H1 (cell line): ENCODE data around the gene PTPN18. TPM values are rescaled to one million over a fixed set of nuclear protein-coding genes. Genes with fewer than 3 reads are reported as not detected.

Experiments
- CTCF ChIA-PET: fragments of 300-600 bp; sonication (Branson Sonifier 250); formaldehyde crosslinking; loops from one replicate; lab custom pipeline; 2021; ENCODE audit not compliant: partially characterized antibody; lab: Charles Lee
- POLR2A ChIA-PET: fragments of 300-600 bp; sonication (Branson Sonifier 250); formaldehyde crosslinking; loops from one replicate; lab custom pipeline; 2021; ENCODE audit warnings: inconsistent platforms; ENCODE audit not compliant: partially characterized antibody; lab: Charles Lee
- DNase-seq, 2 experiments: peaks; one replicate each; pipeline versions ENCODE4 v3.0.0 to v3.0.0-alpha.2; 2010 to 2022; ENCODE audit warnings: low spot score in 2 of 2, low read depth in 1 of 2, mixed read lengths in 1 of 2
- FAIRE-seq: peaks from 2 replicates; lab custom pipeline; 2011; peaks lifted over from hg19 to GRCh38; lab: Jason Lieb, UNC
- H2AFZ ChIP-seq: 2 replicates; pipeline ENCODE4 v1.8.1; 2012; ENCODE audit warnings: low read length, inconsistent platforms
- H2AK5ac ChIP-seq: 2 replicates; pipeline ENCODE4 v1.6.1; 2013; ENCODE audit warnings: low read depth, low read length
- H2BK120ac ChIP-seq: replicated peaks from 2 replicates; pipeline ENCODE3; 2013; ENCODE audit warnings: low read depth, low read length, inconsistent platforms
- H2BK12ac ChIP-seq: 2 replicates; pipeline ENCODE4 v1.6.1; 2013; ENCODE audit warnings: low read depth, low read length
- H2BK15ac ChIP-seq: 2 replicates; pipeline ENCODE4 v1.6.1; 2013; ENCODE audit warnings: low read length
- H2BK20ac ChIP-seq: 2 replicates; pipeline ENCODE4 v1.6.1; 2013; ENCODE audit warnings: low read length
- H2BK5ac ChIP-seq: 2 replicates; pipeline ENCODE4 v1.6.1; 2013; ENCODE audit warnings: low read depth, low read length
- H3K14ac ChIP-seq: 2 replicates; pipeline ENCODE4 v1.6.1; 2013; ENCODE audit warnings: inconsistent platforms; ENCODE audit not compliant: insufficient read length
- H3K18ac ChIP-seq: 2 replicates; pipeline ENCODE4 v1.6.1; 2013; ENCODE audit warnings: low read length; ENCODE audit errors: extremely low read depth
- H3K23ac ChIP-seq: 2 replicates; pipeline ENCODE4 v1.6.1; 2013; ENCODE audit warnings: inconsistent platforms; ENCODE audit not compliant: insufficient read length
- H3K23me2 ChIP-seq: 2 replicates; pipeline ENCODE4 v1.6.1; 2013; ENCODE audit warnings: low read depth, low read length
- H3K27ac ChIP-seq: 2 replicates; pipeline ENCODE4 v1.6.1; 2011; ENCODE audit warnings: low read depth, low read length, inconsistent platforms
- H3K27me3 ChIP-seq, 4 experiments: replicated peaks in 1 of 4; 1 replicate in 1 of 4; 2 replicates in 3 of 4; pipeline versions ENCODE4 v1.6.1 to v1.8.1; 2011 to 2013; ENCODE audit warnings: low read length in 3 of 4, mild to moderate bottlenecking in 3 of 4, inconsistent platforms in 2 of 4, mixed read lengths in 2 of 4, moderate library complexity in 1 of 4; ENCODE audit not compliant: control insufficient read depth in 3 of 4, insufficient read depth in 3 of 4; ENCODE audit errors: extremely low read depth in 1 of 4
- H3K36me3 ChIP-seq, 4 experiments: 2 replicates each; pipeline versions ENCODE4 v1.6.1 to v1.8.1; 2011 to 2013; ENCODE audit warnings: mild to moderate bottlenecking in 4 of 4, low read length in 3 of 4, moderate library complexity in 2 of 4, control low read depth in 1 of 4, inconsistent platforms in 1 of 4; ENCODE audit not compliant: insufficient read depth in 4 of 4, control insufficient read depth in 2 of 4
- H3K4ac ChIP-seq: replicated peaks from 2 replicates; pipeline ENCODE3; 2013; ENCODE audit warnings: low read length, low read depth, mixed read lengths, inconsistent platforms; ENCODE audit not compliant: insufficient read length
- H3K4me1 ChIP-seq, 4 experiments: replicated peaks in 1 of 4; 1 replicate in 1 of 4; 2 replicates in 3 of 4; pipeline versions ENCODE4 v1.6.1 to v1.8.1; 2011 to 2013; ENCODE audit warnings: low read length in 3 of 4, inconsistent platforms in 2 of 4, mixed read lengths in 1 of 4; ENCODE audit not compliant: insufficient read depth in 4 of 4, control insufficient read depth in 3 of 4
- H3K4me2 ChIP-seq, 2 experiments: 2 replicates each; pipeline versions ENCODE4 v1.6.1 to v1.8.1; 2011 to 2013; ENCODE audit warnings: low read depth in 2 of 2, low read length in 2 of 2, control low read depth in 1 of 2, inconsistent platforms in 1 of 2, mild to moderate bottlenecking in 1 of 2; ENCODE audit not compliant: insufficient read depth in 1 of 2
- H3K4me3 ChIP-seq, 4 experiments: fragments of 200-600, 300-600 bp in 1 of 4; sonication (generic), shearing (Covaris generic), sonication (Bioruptor Twin) in 1 of 4; 2 replicates each; pipeline versions ENCODE4 v1.5.1 to v1.8.1; 2011 to 2016; ENCODE audit warnings: low read length in 4 of 4, low read depth in 3 of 4, control low read depth in 2 of 4, inconsistent platforms in 2 of 4, mild to moderate bottlenecking in 2 of 4, mixed read lengths in 1 of 4, moderate library complexity in 1 of 4; ENCODE audit not compliant: insufficient read depth in 2 of 4; ENCODE audit errors: extremely low read depth in 1 of 4
- H3K56ac ChIP-seq: replicated peaks from 2 replicates; pipeline ENCODE3; 2013; ENCODE audit warnings: low read depth, mild to moderate bottlenecking, mixed read lengths, low read length, inconsistent platforms; ENCODE audit not compliant: insufficient read length
- H3K79me1 ChIP-seq: 2 replicates; pipeline ENCODE4 v1.6.1; 2013; ENCODE audit warnings: low read depth, low read length, control low read depth
- H3K79me2 ChIP-seq, 2 experiments: 2 replicates each; pipeline versions ENCODE4 v1.6.1 to v1.8.1; 2012 to 2013; ENCODE audit warnings: low read length in 2 of 2, mild to moderate bottlenecking in 2 of 2, inconsistent platforms in 1 of 2; ENCODE audit not compliant: insufficient read depth in 2 of 2, control insufficient read depth in 1 of 2
- H3K9ac ChIP-seq, 4 experiments: replicated peaks in 1 of 4; 1 replicate in 1 of 4; 2 replicates in 3 of 4; pipeline versions ENCODE4 v1.6.1 to v1.8.1; 2011 to 2013; ENCODE audit warnings: low read depth in 3 of 4, low read length in 3 of 4, control low read depth in 2 of 4, mild to moderate bottlenecking in 2 of 4, moderate library complexity in 2 of 4, inconsistent platforms in 1 of 4; ENCODE audit errors: extremely low read depth in 1 of 4
- H3K9me3 ChIP-seq, 2 experiments: 2 replicates each; pipeline versions ENCODE4 v1.6.1 to v1.8.1; 2012 to 2013; ENCODE audit warnings: mild to moderate bottlenecking in 2 of 2, moderate library complexity in 2 of 2, control low read depth in 1 of 2, inconsistent platforms in 1 of 2, low read depth in 1 of 2, low read length in 1 of 2, mixed read lengths in 1 of 2; ENCODE audit not compliant: insufficient read depth in 2 of 2
- H4K20me1 ChIP-seq, 2 experiments: replicated peaks in 1 of 2; 2 replicates each; pipeline versions ENCODE3 to v1.8.1; 2011 to 2013; ENCODE audit warnings: inconsistent platforms in 2 of 2, low read length in 2 of 2, mild to moderate bottlenecking in 1 of 2; ENCODE audit not compliant: insufficient read depth in 2 of 2, control insufficient read depth in 1 of 2
- H4K5ac ChIP-seq: 2 replicates; pipeline ENCODE4 v1.6.1; 2013; ENCODE audit warnings: low read length, low read depth, mixed read lengths, inconsistent platforms; ENCODE audit not compliant: insufficient read length
- H4K8ac ChIP-seq: 2 replicates; pipeline ENCODE4 v1.8.0; 2013; ENCODE audit warnings: mild to moderate bottlenecking, moderate library complexity, low read length, inconsistent platforms; ENCODE audit not compliant: insufficient read depth; ENCODE audit errors: extremely low read depth
- H4K91ac ChIP-seq: replicated peaks from 2 replicates; pipeline ENCODE3; 2013; ENCODE audit warnings: low read length, mixed read lengths, inconsistent platforms; ENCODE audit not compliant: insufficient read length
- CBX5 ChIP-seq: fragments of 300-800, 300-1000 bp; sonication (generic); IDR thresholded peaks from 2 replicates; pipeline ENCODE4 v1.7.1; 2016; ENCODE audit warnings: antibody characterized with exemption, low read length, low read depth
- E2F6 ChIP-seq: IDR thresholded peaks from 2 replicates; pipeline ENCODE4 v1.6.1; 2012; ENCODE audit warnings: inconsistent platforms
- EP300 ChIP-seq, 2 experiments: IDR thresholded peaks; 1 replicate in 1 of 2; 2 replicates in 1 of 2; pipeline ENCODE4 v1.6.1; 2011 to 2012; ENCODE audit warnings: low read depth in 2 of 2, low read length in 2 of 2, mild to moderate bottlenecking in 2 of 2, borderline replicate concordance in 1 of 2, inconsistent platforms in 1 of 2, moderate library complexity in 1 of 2
- HDAC6 ChIP-seq: IDR thresholded peaks from one replicate; pipeline ENCODE4 v1.7.1; 2012; ENCODE audit warnings: low read depth, mild to moderate bottlenecking, inconsistent platforms, low read length, moderate library complexity
- KDM1A ChIP-seq: fragments of 200-600, 300-600 bp; sonication (generic); IDR thresholded peaks from 2 replicates; pipeline ENCODE4 v1.7.1; 2016; ENCODE audit warnings: mild to moderate bottlenecking, low read length, borderline replicate concordance
- NRF1 ChIP-seq: IDR thresholded peaks from 2 replicates; pipeline ENCODE4 v1.6.1; 2011; ENCODE audit warnings: mild to moderate bottlenecking, low read depth, low read length, improper control_type of control experiment
- RAD21 ChIP-seq, 2 experiments: IDR thresholded peaks in 1 of 2; conservative IDR thresholded peaks in 1 of 2; 2 replicates each; pipeline ENCODE4 v1.6.1; 2011; ENCODE audit warnings: low read depth in 2 of 2, low read length in 2 of 2, improper control_type of control experiment in 1 of 2, inconsistent platforms in 1 of 2, mild to moderate bottlenecking in 1 of 2, moderate library complexity in 1 of 2
- RNF2 ChIP-seq: fragments of 200-900, 300-1000 bp; sonication (generic); IDR thresholded peaks from 2 replicates; pipeline ENCODE4 v1.7.1; 2016; ENCODE audit warnings: borderline replicate concordance, low read depth, mild to moderate bottlenecking, antibody characterized with exemption, low read length; ENCODE audit not compliant: poor library complexity, severe bottlenecking; ENCODE audit errors: missing control alignments
- RXRA ChIP-seq: IDR thresholded peaks from 2 replicates; pipeline ENCODE4 v1.6.1; 2011; ENCODE audit warnings: low read depth, mild to moderate bottlenecking, low read length, moderate library complexity; ENCODE audit not compliant: insufficient read depth
- SP2 ChIP-seq: IDR thresholded peaks from 2 replicates; pipeline ENCODE4 v1.6.1; 2012; ENCODE audit warnings: mild to moderate bottlenecking, low read length, inconsistent platforms
- SUZ12 ChIP-seq: fragments of 200-600 bp; sonication (generic); IDR thresholded peaks from 2 replicates; pipeline ENCODE4 v1.6.1; 2012; ENCODE audit warnings: mild to moderate bottlenecking, inconsistent platforms, low read length, moderate library complexity, mixed read lengths
- polyA plus RNA-seq, 7 experiments: library from polyadenylated mRNA; depleted of rRNA in 3 of 7; stranded (reverse) in 5 of 7; unstranded in 2 of 7; fragments of >200 nt in 5 of 7; fragments of 200-250 nt in 2 of 7; gene quantifications; 1 replicate in 5 of 7; 2 replicates in 1 of 7; 4 replicates in 1 of 7; pipeline versions ENCODE4 v1.2.1 to v1.2.3, GENCODE V29; 2011 to 2013; ENCODE audit warnings: missing spikeins in 2 of 7, mixed read lengths in 2 of 7
- total RNA-seq: library from RNA; stranded (reverse); fragmentation: NEBNext Ultra II Directional; extraction: Animal tissue kit (Norgen Biotek cat#: 25700); gene quantifications from 2 replicates; pipeline ENCODE4 v1.2.1, GENCODE V29; 2021

PTPN18 gene
- total and polyA plus RNA-seq, 2 of the 8 experiments (the other 6 are each of a cell fraction or from before 2014, with no cell fraction given) = 13.2 to 14.7 TPM

GRCh38 chr2:130369311-130369964, 13.6 kb downstream of the PTPN18 start:
- Histone ChIP-seq H3K79me2 (no peaks in the 10 kb centered on the region), H3K56ac (no peak overlapping the region), H3K9ac (no peak overlapping the region)
- no peak for TF ChIP-seq HDAC6
- no peak for TF ChIP-seq CBX5
- TF ChIP-seq EP300 (IDR thresholded peaks at IDR 0.05; ENCODE audit: borderline replicate concordance in 1 of 2, low read depth in 2 of 2, low read length in 2 of 2) = no peak
- no peak for TF ChIP-seq SP2
- TF ChIP-seq RNF2 = no peak
- TF ChIP-seq E2F6 = no peak
- TF ChIP-seq NRF1 = no peak
- no peak for TF ChIP-seq RXRA
- TF ChIP-seq SUZ12 = no peak
- TF ChIP-seq RAD21 (IDR thresholded peaks at IDR 0.05 in 1 of 2, conservative IDR thresholded peaks at IDR 0.05 in 1 of 2; ENCODE audit: low read depth in 2 of 2, low read length in 2 of 2) = no peak
- no peak for TF ChIP-seq KDM1A

More at GRCh38 chr2:130369311-130369964, 13.6 kb downstream of the PTPN18 start:
- H2AK5ac ChIP-seq = no peak overlapping the region
- no peak overlapping the region for H2BK5ac ChIP-seq
- no peak overlapping the region for H2AFZ ChIP-seq
- peaks cover 0 to 2% (median 0%) of the 10 kb centered on the region in 4 experiments; a peak in 1 of 7 replicates for H3K27me3 ChIP-seq
- DNase-seq = no peak
- H2BK20ac ChIP-seq = no peak overlapping the region
- no peak overlapping the region for H2BK120ac ChIP-seq
- peak overlapping the region in 1 of 4 experiments; percentile 6; a peak in 2 of 8 replicates for H3K4me3 ChIP-seq
- ChIA-PET CTCF (interaction anchor here (0.6 to 1.1 kb wide), 3 partner anchors 10 to 33 kb away, joined by 3 to 4 read pairs (median 3); no protein-coding TSS in a partner anchor), POLR2A (interaction anchor here (1.7 to 2.7 kb wide), 2 partner anchors 18 to 27 kb away, joined by 7 read pairs; partner anchors contain the start of gene IMP4)
- H3K14ac ChIP-seq = no peak overlapping the region
- no peak overlapping the region for H3K18ac ChIP-seq
- no peak overlapping the region for H2BK15ac ChIP-seq
- H4K8ac ChIP-seq = no peak overlapping the region
- no peak overlapping the region for H4K91ac ChIP-seq
- H3K27ac ChIP-seq = no peak overlapping the region
- H4K20me1 ChIP-seq = no peaks in the 10 kb centered on the region
- peaks cover 3% of the 10 kb centered on the region; the same call in 1 of the 2 replicates for H3K23me2 ChIP-seq
- no peaks in the 10 kb centered on the region for H3K36me3 ChIP-seq
- peak overlapping the region; percentile 25 to 32; a peak in 1 of 4 replicates for H3K4me2 ChIP-seq
- H4K5ac ChIP-seq = no peak overlapping the region
- peaks cover 6% of the 10 kb centered on the region; the same call in 1 of the 2 replicates for H3K79me1 ChIP-seq
- FAIRE-seq = no peak
- peaks cover 0 to 13% (median 5%) of the 10 kb centered on the region in 4 experiments; a peak in 5 of 7 replicates for H3K4me1 ChIP-seq
- H3K9me3 ChIP-seq = no peaks in the 10 kb centered on the region
- H3K4ac ChIP-seq = no peak overlapping the region
- H2BK12ac ChIP-seq = no peak overlapping the region
- no peak overlapping the region for H3K23ac ChIP-seq
